C4-2B (cell line): ENCODE data around the gene DOC2A.

Experiments used
- CTCF ChIP-seq: fragments of 450-650 bp; conservative IDR thresholded peaks from 2 replicates; pipeline ENCODE4 v1.5.1; 2017; ENCODE audit warnings: mild to moderate bottlenecking
- ZFX ChIP-seq: fragments of 450-650 bp; IDR thresholded peaks from 2 replicates; pipeline ENCODE4 v1.6.1; 2017

- no peak for TF ChIP-seq CTCF
- no peak for TF ChIP-seq ZFX
Observed at GRCh38 chr16:29973384-29974246, 37.2 kb downstream of the DOC2A start, which contains the start of gene TAOK2.
